K562 (cell line): ENCODE measurements around the gene HOXB8. TPM values are rescaled to one million over a fixed set of nuclear protein-coding genes. Genes with fewer than 3 reads are reported as not detected.
A peak's percentile ranks its signal among the peaks of the same experiment; 100 is the strongest.

Experiments used
- EP300 ChIP-seq: IDR thresholded peaks from 2 replicates; pipeline ENCODE4 v1.6.1; 2012; ENCODE audit warnings: low read length, improper control_type of control experiment
- GTF2A2 ChIP-seq: IDR thresholded peaks from 2 replicates; pipeline ENCODE4 v1.6.1; 2016; ENCODE audit warnings: mild to moderate bottlenecking, missing genetic modification characterization, missing compliant biosample characterization
- NR2F6 ChIP-seq: fragments of 450-650 bp; formaldehyde crosslinking; IDR thresholded peaks from 2 replicates; pipeline ENCODE4 v1.4.0; 2020; ENCODE audit warnings: mild to moderate bottlenecking
- RAD51 ChIP-seq: fragments of 450-650 bp; IDR thresholded peaks from 2 replicates; pipeline ENCODE4 v1.7.1; 2016; ENCODE audit warnings: low read depth, mild to moderate bottlenecking, borderline replicate concordance
- TARDBP ChIP-seq: fragments of 450-650 bp; IDR thresholded peaks from 2 replicates; pipeline ENCODE4 v1.6.1; 2016
- ZNF23 ChIP-seq: fragments of 250-450 bp; sonication (Bioruptor Pico); IDR thresholded peaks from 2 replicates; pipeline ENCODE4 v1.4.0; 2020; ENCODE audit warnings: mild to moderate bottlenecking
- ZNF561 ChIP-seq: fragments of 450-650 bp; formaldehyde crosslinking; conservative IDR thresholded peaks from 2 replicates; pipeline ENCODE4 v1.4.0; 2020; ENCODE audit warnings: mild to moderate bottlenecking, moderate library complexity
- ZNF668 ChIP-seq: fragments of 250-450 bp; sonication (Bioruptor Pico); IDR thresholded peaks from 2 replicates; pipeline ENCODE4 v1.8.0; 2022; ENCODE audit warnings: mild to moderate bottlenecking, inconsistent platforms
- ZNF717 ChIP-seq: fragments of 250-450 bp; sonication (Bioruptor Pico); IDR thresholded peaks from 2 replicates; pipeline ENCODE4 v1.5.0; 2021
- ZNF76 ChIP-seq: fragments of 250-450 bp; sonication (Bioruptor Pico); IDR thresholded peaks from 2 replicates; pipeline ENCODE4 v1.4.0; 2020; ENCODE audit warnings: mild to moderate bottlenecking, moderate library complexity, borderline replicate concordance
- polyA plus RNA-seq, 8 experiments: library from polyadenylated mRNA; depleted of rRNA in 4 of 8; stranded (reverse) in 5 of 8; unstranded in 3 of 8; fragments of >200 nt; fragmentation: Nextera tagmentation in 2 of 8; fragmentation: Illumina TruSeq in 1 of 8; extraction: Ambion mirVana in 2 of 8; extraction: Trizol in 1 of 8; gene quantifications; 2 replicates each; pipeline versions ENCODE4 v1.2.1 to v1.2.3, GENCODE V29; 2011 to 2014; ENCODE audit warnings: inconsistent platforms in 1 of 8, missing spikeins in 1 of 8
- total RNA-seq, 7 experiments: library from RNA; depleted of rRNA in 6 of 7; stranded (reverse); fragments of >200 nt in 6 of 7; fragmentation: Illumina TruSeq in 2 of 7; extraction: Trizol in 2 of 7; gene quantifications; 2 replicates each; pipeline versions ENCODE4 v1.2.1 to v1.2.3, GENCODE V29; 2011 to 2021; ENCODE audit warnings: low replicate concordance in 1 of 7
- TF ChIP-seq, protein P1 (sequence below): fragments of 250-450 bp; sonication (Bioruptor Pico); IDR thresholded peaks from 2 replicates; pipeline ENCODE4 v1.8.0; 2022; ENCODE audit warnings: moderate library complexity, mild to moderate bottlenecking, inconsistent platforms
- TF ChIP-seq, protein P2 (sequence below): sonication (generic); formaldehyde crosslinking; IDR thresholded peaks from 2 replicates; pipeline ENCODE4 v1.4.0; 2020; ENCODE audit warnings: mild to moderate bottlenecking, missing genetic modification reagents
- TF ChIP-seq, protein P3 (sequence below), 2 experiments: fragments of 450-650 bp in 1 of 2; sonication (generic) in 1 of 2; formaldehyde crosslinking in 1 of 2; IDR thresholded peaks in 1 of 2; conservative IDR thresholded peaks in 1 of 2; 2 replicates each; pipeline versions ENCODE4 v1.6.1 to v1.8.1; 2016 to 2023; ENCODE audit warnings: mild to moderate bottlenecking in 2 of 2, moderate library complexity in 2 of 2, inconsistent platforms in 1 of 2, missing genetic modification reagents in 1 of 2
- TF ChIP-seq, protein P4 (sequence below): fragments of 150-350 bp; conservative IDR thresholded peaks from 2 replicates; pipeline ENCODE4 v1.6.1; 2014; ENCODE audit warnings: low read length
- TF ChIP-seq, protein P5 (sequence below): fragments of 250-450 bp; sonication (Bioruptor Pico); IDR thresholded peaks from 2 replicates; pipeline ENCODE4 v1.8.0; 2022; ENCODE audit warnings: inconsistent platforms

HOXB8 gene
- total and polyA plus RNA-seq, 9 of the 15 experiments (the other 6 are each of a cell fraction or from before 2014, with no cell fraction given) = 0.52 to 23.8 (median 3.6) TPM

DNA sequence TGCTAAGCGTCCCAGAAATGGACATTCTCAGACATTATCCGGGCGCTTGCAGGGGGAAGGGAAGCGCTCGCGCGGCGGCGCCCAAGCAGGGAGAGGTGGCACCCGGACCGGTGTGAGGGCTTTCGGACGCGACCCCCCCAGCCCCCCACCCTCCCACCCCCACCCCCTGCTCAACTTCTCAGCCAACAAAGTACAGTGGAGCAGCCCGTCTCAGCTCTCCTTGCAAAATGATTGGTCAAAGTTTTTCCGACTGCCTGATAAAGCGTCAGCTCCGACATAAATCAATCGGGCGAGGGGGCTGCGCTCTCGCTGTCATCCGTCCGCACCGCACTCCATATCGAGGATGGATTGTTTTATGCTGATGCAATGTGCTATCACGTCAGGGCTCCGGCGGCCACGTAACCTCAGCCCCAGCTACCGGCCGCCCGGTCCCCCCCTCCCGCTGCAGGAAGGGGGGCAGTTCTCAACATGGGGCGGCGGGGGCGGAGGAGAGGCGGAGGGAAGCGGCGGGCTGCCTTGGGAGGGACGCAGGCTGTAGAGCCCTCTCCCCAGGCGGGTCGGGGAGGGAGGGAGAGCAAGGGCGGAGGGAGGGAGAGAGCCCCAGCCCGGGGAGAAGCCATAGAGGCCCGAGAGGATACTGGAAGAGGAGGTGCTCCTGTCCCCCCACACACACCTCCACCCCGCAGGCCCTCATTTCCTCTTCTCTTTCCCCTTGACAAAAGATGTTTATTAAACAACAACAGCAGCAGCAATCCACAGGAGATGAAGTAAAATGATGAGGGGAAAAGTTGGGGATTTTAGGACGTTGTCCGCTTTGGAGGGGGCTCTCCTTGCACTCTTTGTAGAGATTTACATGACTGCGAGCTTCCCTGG is 11.4 kb upstream of the HOXB8 start, which contains the start of gene HOXB9 (continued):
- TF ChIP-seq, protein P1, sequence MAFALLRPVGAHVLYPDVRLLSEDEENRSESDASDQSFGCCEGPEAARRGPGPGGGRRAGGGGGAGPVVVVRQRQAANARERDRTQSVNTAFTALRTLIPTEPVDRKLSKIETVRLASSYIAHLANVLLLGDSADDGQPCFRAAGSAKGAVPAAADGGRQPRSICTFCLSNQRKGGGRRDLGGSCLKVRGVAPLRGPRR (CRISPR knock-in tag) = no peak
- TF ChIP-seq EP300 (peak; percentile 90), NR2F6 (CRISPR knock-in tag) (no peak), GTF2A2 (no peak), ZNF23 (CRISPR knock-in tag) (no peak), ZNF561 (CRISPR knock-in tag) (no peak), ZNF668 (CRISPR knock-in tag) (no peak), ZNF76 (0 out of 2 replicates have a peak, but pooled peaks have one; percentile 26), RAD51 (no peak; the same call in 1 of the 2 replicates), ZNF717 (CRISPR knock-in tag) (no peak), TARDBP (0 out of 2 replicates have a peak, but pooled peaks have one; percentile 44)
- TF ChIP-seq, protein P2, sequence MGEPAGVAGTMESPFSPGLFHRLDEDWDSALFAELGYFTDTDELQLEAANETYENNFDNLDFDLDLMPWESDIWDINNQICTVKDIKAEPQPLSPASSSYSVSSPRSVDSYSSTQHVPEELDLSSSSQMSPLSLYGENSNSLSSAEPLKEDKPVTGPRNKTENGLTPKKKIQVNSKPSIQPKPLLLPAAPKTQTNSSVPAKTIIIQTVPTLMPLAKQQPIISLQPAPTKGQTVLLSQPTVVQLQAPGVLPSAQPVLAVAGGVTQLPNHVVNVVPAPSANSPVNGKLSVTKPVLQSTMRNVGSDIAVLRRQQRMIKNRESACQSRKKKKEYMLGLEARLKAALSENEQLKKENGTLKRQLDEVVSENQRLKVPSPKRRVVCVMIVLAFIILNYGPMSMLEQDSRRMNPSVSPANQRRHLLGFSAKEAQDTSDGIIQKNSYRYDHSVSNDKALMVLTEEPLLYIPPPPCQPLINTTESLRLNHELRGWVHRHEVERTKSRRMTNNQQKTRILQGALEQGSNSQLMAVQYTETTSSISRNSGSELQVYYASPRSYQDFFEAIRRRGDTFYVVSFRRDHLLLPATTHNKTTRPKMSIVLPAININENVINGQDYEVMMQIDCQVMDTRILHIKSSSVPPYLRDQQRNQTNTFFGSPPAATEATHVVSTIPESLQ (CRISPR knock-in tag) = no peak
- TF ChIP-seq, protein P3, sequence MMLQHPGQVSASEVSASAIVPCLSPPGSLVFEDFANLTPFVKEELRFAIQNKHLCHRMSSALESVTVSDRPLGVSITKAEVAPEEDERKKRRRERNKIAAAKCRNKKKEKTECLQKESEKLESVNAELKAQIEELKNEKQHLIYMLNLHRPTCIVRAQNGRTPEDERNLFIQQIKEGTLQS (IDR thresholded peaks at IDR 0.05) = peak; percentile 100
- TF ChIP-seq, protein P3 (CRISPR knock-in tag; conservative IDR thresholded peaks at IDR 0.05) = peak; percentile 95
- TF ChIP-seq, protein P4, sequence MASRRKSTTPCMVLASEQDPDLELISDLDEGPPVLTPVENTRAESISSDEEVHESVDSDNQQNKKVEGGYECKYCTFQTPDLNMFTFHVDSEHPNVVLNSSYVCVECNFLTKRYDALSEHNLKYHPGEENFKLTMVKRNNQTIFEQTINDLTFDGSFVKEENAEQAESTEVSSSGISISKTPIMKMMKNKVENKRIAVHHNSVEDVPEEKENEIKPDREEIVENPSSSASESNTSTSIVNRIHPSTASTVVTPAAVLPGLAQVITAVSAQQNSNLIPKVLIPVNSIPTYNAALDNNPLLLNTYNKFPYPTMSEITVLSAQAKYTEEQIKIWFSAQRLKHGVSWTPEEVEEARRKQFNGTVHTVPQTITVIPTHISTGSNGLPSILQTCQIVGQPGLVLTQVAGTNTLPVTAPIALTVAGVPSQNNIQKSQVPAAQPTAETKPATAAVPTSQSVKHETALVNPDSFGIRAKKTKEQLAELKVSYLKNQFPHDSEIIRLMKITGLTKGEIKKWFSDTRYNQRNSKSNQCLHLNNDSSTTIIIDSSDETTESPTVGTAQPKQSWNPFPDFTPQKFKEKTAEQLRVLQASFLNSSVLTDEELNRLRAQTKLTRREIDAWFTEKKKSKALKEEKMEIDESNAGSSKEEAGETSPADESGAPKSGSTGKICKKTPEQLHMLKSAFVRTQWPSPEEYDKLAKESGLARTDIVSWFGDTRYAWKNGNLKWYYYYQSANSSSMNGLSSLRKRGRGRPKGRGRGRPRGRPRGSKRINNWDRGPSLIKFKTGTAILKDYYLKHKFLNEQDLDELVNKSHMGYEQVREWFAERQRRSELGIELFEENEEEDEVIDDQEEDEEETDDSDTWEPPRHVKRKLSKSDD = no peak
- TF ChIP-seq, protein P5, sequence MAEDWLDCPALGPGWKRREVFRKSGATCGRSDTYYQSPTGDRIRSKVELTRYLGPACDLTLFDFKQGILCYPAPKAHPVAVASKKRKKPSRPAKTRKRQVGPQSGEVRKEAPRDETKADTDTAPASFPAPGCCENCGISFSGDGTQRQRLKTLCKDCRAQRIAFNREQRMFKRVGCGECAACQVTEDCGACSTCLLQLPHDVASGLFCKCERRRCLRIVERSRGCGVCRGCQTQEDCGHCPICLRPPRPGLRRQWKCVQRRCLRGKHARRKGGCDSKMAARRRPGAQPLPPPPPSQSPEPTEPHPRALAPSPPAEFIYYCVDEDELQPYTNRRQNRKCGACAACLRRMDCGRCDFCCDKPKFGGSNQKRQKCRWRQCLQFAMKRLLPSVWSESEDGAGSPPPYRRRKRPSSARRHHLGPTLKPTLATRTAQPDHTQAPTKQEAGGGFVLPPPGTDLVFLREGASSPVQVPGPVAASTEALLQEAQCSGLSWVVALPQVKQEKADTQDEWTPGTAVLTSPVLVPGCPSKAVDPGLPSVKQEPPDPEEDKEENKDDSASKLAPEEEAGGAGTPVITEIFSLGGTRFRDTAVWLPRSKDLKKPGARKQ (CRISPR knock-in tag) = no peak
- TF ChIP-seq, all 486 proteins: peak for 163
